Bronchial epithelial cell (primary cell): ENCODE data around the gene SH2B2. TPM values are rescaled to one million over a fixed set of nuclear protein-coding genes. Genes with fewer than 3 reads are reported as not detected.

Experiments used
- DNase-seq: peaks from one replicate; pipeline ENCODE4 v3.0.0-alpha.2; 2010; ENCODE audit warnings: low read depth
- FAIRE-seq: peaks from 2 replicates; lab custom pipeline; 2011; peaks lifted over from hg19 to GRCh38; lab: Jason Lieb, UNC
- H3K27me3 ChIP-seq: 2 replicates; pipeline ENCODE4 v1.5.1; 2011; ENCODE audit warnings: low read length; ENCODE audit not compliant: control insufficient read depth, insufficient read depth
- H3K36me3 ChIP-seq: 2 replicates; pipeline ENCODE4 v1.5.1; 2011; ENCODE audit warnings: low read length; ENCODE audit not compliant: control insufficient read depth, insufficient read depth
- H3K4me3 ChIP-seq: 2 replicates; pipeline ENCODE4 v1.5.1; 2011; ENCODE audit warnings: mild to moderate bottlenecking, low read depth, low read length, control low read depth
- total RNA-seq: library from RNA; depleted of rRNA; stranded (reverse); fragments of >200 nt; gene quantifications from 2 replicates; pipeline ENCODE4 v1.2.1, GENCODE V29; 2014
- TF ChIP-seq, protein P1 (sequence below): IDR thresholded peaks from 2 replicates; pipeline ENCODE4 v1.5.1; 2011; ENCODE audit warnings: mild to moderate bottlenecking, moderate library complexity, low read length, control low read depth, inconsistent platforms; ENCODE audit not compliant: insufficient read depth, severe bottlenecking

SH2B2 gene
- total RNA-seq, 1 donor from 2014 or later, result 1.8 TPM

- peaks cover 3% of the 10 kb centered on the region for H3K36me3 ChIP-seq
- DNase-seq, result no peak
- no peak for FAIRE-seq
- H3K4me3 ChIP-seq, result no peak overlapping the region
- TF ChIP-seq, protein P1, sequence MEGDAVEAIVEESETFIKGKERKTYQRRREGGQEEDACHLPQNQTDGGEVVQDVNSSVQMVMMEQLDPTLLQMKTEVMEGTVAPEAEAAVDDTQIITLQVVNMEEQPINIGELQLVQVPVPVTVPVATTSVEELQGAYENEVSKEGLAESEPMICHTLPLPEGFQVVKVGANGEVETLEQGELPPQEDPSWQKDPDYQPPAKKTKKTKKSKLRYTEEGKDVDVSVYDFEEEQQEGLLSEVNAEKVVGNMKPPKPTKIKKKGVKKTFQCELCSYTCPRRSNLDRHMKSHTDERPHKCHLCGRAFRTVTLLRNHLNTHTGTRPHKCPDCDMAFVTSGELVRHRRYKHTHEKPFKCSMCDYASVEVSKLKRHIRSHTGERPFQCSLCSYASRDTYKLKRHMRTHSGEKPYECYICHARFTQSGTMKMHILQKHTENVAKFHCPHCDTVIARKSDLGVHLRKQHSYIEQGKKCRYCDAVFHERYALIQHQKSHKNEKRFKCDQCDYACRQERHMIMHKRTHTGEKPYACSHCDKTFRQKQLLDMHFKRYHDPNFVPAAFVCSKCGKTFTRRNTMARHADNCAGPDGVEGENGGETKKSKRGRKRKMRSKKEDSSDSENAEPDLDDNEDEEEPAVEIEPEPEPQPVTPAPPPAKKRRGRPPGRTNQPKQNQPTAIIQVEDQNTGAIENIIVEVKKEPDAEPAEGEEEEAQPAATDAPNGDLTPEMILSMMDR, result no peak
- no peaks in the 10 kb centered on the region for H3K27me3 ChIP-seq
Observed at GRCh38 chr7:102248456-102249395, 37.9 kb upstream of the SH2B2 start.

DNA sequence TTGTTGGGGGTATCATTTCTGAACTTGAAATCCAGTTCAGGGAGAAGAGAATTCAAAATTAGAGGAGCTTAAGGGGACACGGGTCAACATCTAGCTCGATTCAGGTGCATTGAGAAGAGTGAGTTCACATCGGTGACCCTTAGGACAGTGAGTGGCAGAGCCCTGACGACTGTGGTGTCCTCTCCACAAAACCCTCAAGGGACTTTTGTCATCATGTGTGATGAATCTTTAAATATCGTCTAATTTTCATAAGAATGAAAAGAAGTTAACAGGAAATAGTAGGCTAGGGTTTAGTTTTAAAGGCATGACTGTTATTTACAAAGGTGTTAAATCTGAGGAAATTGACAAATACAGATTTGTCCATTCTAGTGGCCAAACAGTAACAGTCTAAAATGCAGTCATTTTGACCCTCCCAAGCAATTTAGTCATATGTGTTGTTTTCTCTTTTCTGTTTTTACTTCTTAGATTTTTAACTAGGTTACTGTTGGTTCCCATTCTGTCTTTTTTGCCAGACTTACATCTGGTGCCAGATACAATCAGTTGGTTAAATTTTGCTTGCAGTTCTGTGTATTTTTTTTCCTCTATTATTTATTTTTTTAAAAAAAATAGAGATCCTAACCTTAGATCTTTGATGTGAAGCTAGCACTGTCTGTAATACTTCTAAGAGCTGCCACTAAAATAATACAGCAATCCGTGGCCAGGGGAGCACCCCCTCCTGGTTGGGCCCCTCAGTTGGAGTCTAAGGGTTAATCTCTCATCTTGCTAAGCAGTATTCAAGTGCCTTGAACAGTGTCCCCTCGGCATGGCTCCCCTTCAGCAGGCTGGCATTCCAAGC, 34.9 kb upstream of the SH2B2 start:
- Histone ChIP-seq H3K36me3 (peaks cover 3% of the 10 kb centered on the region), H3K27me3 (no peaks in the 10 kb centered on the region), H3K4me3 (no peak overlapping the region)
- no peak for DNase-seq
- TF ChIP-seq, protein P1, result no peak
- FAIRE-seq, result no peak

DNA sequence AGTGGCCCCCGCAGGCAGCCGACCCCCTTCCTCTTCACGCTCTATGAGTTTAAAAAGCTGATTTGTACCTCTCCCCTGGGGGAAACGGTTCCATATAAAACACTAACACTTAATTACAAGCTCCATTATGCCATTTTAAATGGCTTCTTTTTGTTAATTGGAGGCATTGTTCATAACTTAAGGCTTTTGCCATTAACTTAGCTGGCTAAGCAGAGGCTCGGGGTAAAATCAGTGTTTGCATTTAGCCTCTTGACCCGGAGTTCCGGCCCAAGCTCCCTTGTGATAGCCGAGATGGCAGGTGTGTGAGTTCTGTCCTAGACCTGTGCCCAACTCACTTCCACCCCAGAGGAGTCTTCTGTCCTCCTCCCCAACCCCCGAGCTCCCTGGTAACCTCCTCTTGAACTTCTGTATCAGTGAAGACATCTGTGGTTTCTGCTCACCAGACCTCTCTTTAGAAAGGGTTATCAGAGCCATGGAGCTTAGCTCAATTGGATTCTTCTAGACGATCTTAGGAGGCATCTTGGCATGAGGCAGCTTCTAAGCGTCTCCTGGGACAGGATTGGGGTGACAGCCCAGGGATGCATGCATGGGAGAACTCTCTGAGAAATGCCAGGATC, 34.2 kb upstream of the SH2B2 start:
- DNase-seq, result no peak
- Histone ChIP-seq H3K27me3 (no peaks in the 10 kb centered on the region), H3K36me3 (peaks cover 3% of the 10 kb centered on the region), H3K4me3 (no peak overlapping the region)
- FAIRE-seq, result no peak
- TF ChIP-seq, protein P1, result no peak

GRCh38 chr7:102253066-102253972, 33.3 kb upstream of the SH2B2 start:
- no peak for FAIRE-seq

More at GRCh38 chr7:102253066-102253972, 33.3 kb upstream of the SH2B2 start:
- Histone ChIP-seq H3K36me3 (peaks cover 3% of the 10 kb centered on the region), H3K27me3 (no peaks in the 10 kb centered on the region), H3K4me3 (no peak overlapping the region)
- TF ChIP-seq, protein P1, result no peak
- DNase-seq, result no peak
